NCI-H128 (cell line): ENCODE data around the gene CDIP1.

Experiments used
- DNase-seq: peaks from one replicate; lab custom pipeline; 2025; ENCODE audit not compliant: unreplicated experiment; lab: John Stamatoyannopoulos, UW

Gene CDIP1

GRCh38 chr16:4539716-4540284, 1.2 kb upstream of the CDIP1 start:
- DNase-seq = no peak

DNA sequence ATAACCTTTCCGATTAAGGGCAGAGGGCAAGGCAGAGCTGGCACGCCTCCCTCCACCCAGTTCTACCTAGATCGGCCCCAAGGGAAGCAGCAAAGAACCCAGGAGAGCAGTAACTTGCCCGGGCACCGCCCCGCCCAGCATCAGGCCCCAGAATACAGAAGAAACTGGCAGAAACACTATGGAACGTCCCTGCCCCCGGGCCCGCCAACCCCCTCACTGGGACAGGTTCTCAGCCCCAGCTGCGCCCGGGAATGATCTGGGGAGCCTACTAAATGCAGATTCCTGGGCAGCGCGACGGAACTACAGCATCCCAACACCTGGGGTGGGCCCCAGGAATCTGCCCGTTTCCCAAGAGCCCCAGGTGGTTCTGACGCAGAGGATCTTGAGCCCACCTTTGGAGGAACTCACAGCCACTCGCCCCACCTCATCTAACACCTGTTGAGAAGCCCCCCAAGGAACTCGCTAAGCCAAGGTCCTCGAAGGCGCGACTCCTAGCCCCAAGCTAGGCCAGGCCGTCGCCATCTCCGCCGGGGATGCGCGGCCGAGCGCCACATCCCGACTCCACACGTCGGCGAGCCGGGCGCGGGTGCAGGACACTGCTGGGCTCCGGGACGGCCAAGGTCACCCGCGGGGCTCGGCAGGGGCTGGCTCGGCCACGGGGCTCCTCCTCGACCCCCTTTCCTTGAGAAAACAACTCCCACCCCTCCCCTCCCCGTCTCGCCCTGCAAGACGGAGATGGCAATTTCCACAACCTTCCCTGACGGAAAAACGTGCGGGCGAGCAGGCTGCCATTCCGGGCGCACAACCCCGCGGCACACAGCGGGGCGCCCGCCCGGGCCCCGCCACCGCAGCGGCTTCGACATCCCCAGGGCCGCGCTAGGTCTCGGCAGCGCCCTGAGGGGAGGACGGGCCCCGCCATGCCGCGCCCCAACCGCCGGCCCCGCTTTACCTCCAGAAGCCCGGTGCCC, 913 bp downstream of the CDIP1 start:
- no peak for DNase-seq

DNA sequence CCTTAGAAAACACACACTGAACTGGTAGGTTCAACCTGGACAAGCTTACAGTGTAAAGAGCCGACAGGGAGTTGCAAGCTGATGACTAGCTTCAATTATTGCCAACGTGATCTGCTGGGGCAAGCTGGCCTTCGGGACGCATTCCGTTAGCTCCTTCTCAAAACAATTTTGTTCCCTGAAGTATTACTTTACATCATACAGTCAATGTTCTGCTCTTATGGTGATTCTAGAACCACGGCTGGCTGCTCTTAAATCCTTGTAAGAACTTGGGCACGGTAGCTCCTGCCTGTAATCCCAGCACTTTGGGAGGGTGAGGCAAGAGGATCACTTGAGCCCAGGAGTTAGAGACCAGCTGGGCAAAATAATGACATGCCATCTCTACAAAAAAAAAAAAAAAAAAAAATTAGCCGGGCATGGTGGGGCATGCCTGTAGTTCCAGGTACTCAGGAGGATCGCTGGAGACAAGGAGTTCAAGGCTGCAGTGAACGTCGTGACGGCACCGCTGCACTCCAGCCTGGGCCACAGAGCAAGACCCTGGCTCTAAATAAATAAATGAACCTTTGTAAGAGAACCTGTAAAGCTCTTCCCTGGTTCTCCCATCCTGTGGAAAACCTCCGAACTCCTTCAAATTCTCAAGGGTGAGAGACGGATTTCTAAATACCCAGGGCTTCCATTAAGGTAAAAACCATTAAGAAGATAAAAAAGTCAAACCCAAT, 2.0 kb downstream of the CDIP1 start:
- no peak for DNase-seq

DNA sequence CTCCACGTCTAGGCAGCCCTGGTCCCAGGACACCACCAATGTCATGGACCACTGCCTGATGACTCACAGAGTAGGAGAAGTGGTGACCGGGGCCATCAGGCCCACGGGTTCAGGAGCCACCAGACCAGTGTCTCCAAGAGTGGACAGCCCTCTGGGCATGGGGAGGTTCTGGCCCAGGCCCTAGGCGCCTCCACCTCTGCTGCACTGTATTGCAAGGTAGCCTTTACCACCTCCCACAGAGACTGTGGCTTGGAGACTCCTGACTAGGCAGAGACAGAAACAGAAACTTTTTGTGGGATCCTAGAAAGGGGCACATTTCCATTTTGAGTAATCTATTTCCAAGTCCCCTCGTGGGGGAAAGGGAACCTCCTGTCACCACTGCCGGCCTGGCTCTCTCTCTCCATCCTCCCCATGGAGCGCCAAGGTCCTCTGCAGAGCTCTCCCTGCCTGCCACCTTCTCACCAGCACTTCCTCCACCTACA, 2.9 kb downstream of the CDIP1 start:
- no peak for DNase-seq

GRCh38 chr16:4534151-4534790, 4.3 kb downstream of the CDIP1 start:
- DNase-seq = no peak

- DNase-seq = no peak
Measured at GRCh38 chr16:4533490-4533889, 5.1 kb downstream of the CDIP1 start.

- no peak for DNase-seq
Measured at GRCh38 chr16:4532238-4532637, 6.3 kb downstream of the CDIP1 start.

GRCh38 chr16:4531811-4532210, 6.8 kb downstream of the CDIP1 start:
- no peak for DNase-seq

- DNase-seq = no peak
Measured at GRCh38 chr16:4529085-4530060, 9.2 kb downstream of the CDIP1 start.

DNA sequence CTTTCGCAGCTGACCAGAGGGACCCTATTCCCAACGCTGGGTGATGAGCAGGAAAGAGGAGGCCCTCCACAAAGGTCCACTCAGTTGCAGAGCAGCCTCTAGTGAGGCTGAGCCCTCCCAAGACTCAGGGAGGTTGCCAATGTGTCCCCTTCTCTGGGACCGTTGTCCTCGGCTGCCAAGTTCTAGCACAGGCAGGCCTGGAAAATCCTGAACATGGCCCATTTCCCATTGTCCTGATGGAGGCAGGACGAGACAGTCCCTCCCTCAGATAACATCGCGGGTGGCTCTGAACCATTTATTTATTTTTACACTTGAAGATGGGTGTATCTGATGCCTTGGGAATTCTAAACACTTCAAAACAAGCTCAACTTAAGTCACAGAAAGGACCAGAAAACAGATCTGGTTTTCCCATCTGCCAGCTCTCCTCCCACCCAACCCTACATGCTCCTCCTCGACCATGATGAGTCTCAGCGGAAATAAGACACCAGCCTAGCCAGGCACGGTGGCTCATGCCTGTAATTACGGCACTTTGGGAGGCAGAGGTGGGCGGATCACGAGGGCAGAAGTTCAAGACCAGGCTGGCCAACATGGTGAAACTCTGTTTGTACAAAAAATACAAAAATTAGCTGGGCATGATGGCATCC, 12.8 kb downstream of the CDIP1 start:
- no peak for DNase-seq

DNA sequence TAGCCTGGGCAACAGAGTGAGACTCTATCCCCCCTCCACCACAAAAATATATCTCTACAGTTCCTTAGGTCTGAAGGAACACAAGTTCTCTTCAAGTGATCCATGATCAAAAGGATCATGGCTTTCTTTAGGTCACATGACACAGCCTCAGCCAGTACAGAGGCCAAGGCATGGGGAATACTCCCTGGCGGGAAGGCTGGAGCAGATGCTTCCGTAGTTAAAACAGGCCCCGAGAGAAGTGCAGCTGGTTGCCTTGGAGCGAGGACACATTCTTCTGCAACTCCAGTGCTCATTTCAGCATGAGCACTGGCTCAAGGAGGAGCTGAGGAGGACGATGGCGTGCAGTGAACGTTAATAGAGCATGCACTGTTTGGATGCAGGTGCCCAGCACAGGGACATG, 13.5 kb downstream of the CDIP1 start:
- DNase-seq = no peak

DNA sequence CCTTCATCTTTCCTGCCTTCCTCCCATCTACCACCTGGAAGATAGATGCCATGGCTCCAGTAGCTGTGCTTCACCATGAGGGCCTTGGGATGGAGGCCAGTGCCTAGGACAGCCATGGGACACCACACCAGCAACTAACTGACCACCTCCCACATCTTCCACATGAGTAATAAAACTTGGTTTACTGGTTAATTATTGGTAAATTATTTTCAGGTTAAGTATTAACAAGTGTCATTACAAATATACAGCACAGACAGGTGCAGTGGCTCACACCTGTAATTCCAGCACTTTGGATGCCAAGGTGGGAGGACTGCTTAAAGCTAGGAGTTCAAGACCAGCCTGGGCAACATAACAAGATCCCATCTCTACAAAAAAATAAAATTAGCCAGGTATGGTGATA, 14.0 kb downstream of the CDIP1 start:
- no peak for DNase-seq

- no peak for DNase-seq
Measured at GRCh38 chr16:4523686-4524085, 14.9 kb downstream of the CDIP1 start.

GRCh38 chr16:4522051-4522581, 16.5 kb downstream of the CDIP1 start:
- no peak for DNase-seq

GRCh38 chr16:4520913-4521312, 17.7 kb downstream of the CDIP1 start:
- DNase-seq = no peak

DNA sequence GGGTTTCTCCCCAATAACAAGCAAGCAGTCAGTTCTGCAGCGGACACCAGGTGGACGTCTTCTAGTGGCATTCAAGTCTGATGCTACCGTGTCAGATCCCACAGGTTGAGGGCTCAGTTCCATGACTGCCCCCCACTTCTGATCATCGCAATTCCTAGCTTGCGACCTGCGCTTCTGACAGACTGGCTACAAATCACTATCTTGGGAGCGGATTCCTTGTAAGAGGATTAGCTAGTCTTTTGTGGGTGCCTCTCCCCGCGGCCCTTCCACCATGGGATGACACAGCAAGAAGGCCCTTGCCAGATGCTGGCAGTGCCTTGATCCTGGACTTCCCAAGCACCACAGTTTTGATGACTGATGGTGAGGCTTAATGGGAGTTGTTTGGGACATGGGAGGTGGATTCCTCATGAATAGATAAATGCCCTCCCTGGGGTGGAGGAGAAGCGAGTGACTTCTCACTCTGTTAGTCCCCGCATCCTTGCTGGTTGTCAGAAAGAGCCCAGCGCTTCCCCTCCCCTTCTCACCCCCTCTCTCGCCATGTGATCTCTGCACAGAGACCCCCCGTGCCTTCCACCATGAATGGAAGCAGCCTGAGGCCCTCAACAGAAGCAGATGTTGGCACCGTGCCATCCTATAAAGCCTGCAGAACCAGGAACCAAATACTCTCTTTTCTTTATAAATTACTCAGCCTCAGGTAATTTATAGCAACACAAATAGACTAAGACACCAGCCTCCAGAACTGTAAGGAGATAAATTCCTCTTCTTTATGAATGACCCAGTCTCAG, 19.1 kb downstream of the CDIP1 start:
- DNase-seq = no peak

DNA sequence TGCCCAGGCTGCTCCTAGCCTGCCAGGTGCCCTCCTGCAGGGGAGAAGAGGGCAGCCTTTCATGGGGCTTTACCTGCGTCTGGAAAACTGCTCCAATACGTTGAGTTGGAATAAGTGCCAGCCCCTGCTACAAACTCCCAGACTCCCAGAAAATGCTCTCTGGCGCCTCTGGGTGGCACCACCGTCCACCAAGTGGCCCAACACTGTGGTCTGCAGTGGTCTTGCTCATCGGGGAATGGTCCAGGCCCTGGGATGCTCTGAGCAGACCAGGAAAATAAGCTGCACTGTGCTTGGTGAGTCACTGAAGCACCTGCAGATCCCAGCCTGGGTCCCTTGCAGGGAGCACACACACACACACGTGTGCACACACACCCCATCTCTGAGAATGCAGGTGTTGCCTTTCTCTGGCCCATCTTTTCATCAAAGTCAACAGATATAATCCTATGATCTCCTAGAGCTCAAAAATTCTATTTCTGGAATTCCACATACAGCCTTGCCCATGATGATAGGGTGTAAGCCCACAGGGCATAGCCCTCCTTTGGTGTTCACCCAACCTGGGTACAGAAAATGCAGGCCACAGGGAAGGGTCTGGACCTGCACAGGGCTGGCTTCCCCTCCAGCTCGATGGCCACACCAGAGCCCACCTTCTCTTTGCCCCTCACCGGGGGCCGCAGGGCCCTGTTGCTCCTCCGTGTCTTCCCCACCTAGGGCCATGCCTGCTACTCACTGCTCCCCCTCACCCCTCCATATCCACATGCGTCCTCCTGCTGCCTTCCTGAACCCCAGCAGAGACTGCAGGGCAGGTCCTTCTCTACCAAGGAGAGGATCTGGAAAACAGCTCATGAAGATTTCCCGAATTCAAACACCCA, 20.5 kb downstream of the CDIP1 start:
- no peak for DNase-seq
